Neural progenitor cell (in vitro differentiated cells): Measurements from ENCODE around the gene CTNNAL1. TPM values are rescaled to one million over a fixed set of nuclear protein-coding genes. Genes with fewer than 3 reads are reported as not detected.

ENCODE experiments used
- DNase-seq: peaks from one replicate; pipeline ENCODE4 v3.0.0-alpha.2; 2016; ENCODE audit warnings: low spot score
- H2AFZ ChIP-seq: fragments of 200-600 bp; sonication (generic); replicated peaks from 2 replicates; pipeline ENCODE4 v1.6.1; 2016; ENCODE audit warnings: antibody characterized with exemption
- H3F3A ChIP-seq: fragments of 200-600 bp; sonication (generic); 2 replicates; pipeline ENCODE4 v1.6.1; 2016; ENCODE audit warnings: antibody characterized with exemption, low read depth
- H3K27ac ChIP-seq: fragments of 200-600 bp; sonication (generic); 2 replicates; pipeline ENCODE4 v1.5.1; 2016; ENCODE audit warnings: mild to moderate bottlenecking
- H3K27me3 ChIP-seq: fragments of 200-600 bp; sonication (generic); 2 replicates; pipeline ENCODE4 v1.6.1; 2016; ENCODE audit warnings: mild to moderate bottlenecking, moderate library complexity
- H3K36me3 ChIP-seq: fragments of 200-600 bp; sonication (generic); 2 replicates; pipeline ENCODE4 v1.5.1; 2016
- H3K4me1 ChIP-seq: fragments of 200-600 bp; sonication (generic); 2 replicates; pipeline ENCODE4 v1.6.1; 2016; ENCODE audit warnings: mixed run types
- H3K4me2 ChIP-seq: fragments of 200-600 bp; sonication (generic); 2 replicates; pipeline ENCODE4 v1.6.1; 2016
- H3K4me3 ChIP-seq: fragments of 200-600 bp; sonication (generic); 2 replicates; pipeline ENCODE4 v1.5.1; 2016
- H3K79me2 ChIP-seq: fragments of 200-600 bp; sonication (generic); 2 replicates; pipeline ENCODE4 v1.6.1; 2016; ENCODE audit warnings: low read depth
- H3K9ac ChIP-seq: fragments of 200-600 bp; sonication (generic); 2 replicates; pipeline ENCODE4 v1.6.1; 2016
- H3K9me3 ChIP-seq: fragments of 200-600 bp; sonication (generic); 2 replicates; pipeline ENCODE4 v1.5.1; 2016; ENCODE audit warnings: low read depth
- H4K20me1 ChIP-seq: fragments of 200-600 bp; sonication (generic); 2 replicates; pipeline ENCODE4 v1.6.1; 2016; ENCODE audit warnings: low read depth
- H3K27ac Mint-ChIP-seq: 3 replicates; pipeline ENCODE4 v1.8.0; 2021; ENCODE audit warnings: mixed read lengths
- H3K27me3 Mint-ChIP-seq: 2 replicates; pipeline ENCODE4 v1.8.0; 2022; ENCODE audit warnings: low read depth, mild to moderate bottlenecking, inconsistent platforms, moderate library complexity, mixed read lengths; ENCODE audit not compliant: insufficient read depth
- H3K36me3 Mint-ChIP-seq: 3 replicates; pipeline ENCODE4 v1.8.0; 2021; ENCODE audit warnings: mixed read lengths
- H3K4me1 Mint-ChIP-seq: 3 replicates; pipeline ENCODE4 v1.8.0; 2021; ENCODE audit warnings: mixed read lengths
- H3K4me3 Mint-ChIP-seq: 3 replicates; pipeline ENCODE4 v1.8.0; 2021; ENCODE audit warnings: mild to moderate bottlenecking, moderate library complexity, mixed read lengths
- H3K9me3 Mint-ChIP-seq: 3 replicates; pipeline ENCODE4 v1.8.0; 2020; ENCODE audit warnings: mixed read lengths
- CTCF ChIP-seq: fragments of 200-600 bp; sonication (generic); IDR thresholded peaks from 2 replicates; pipeline ENCODE4 v1.5.1; 2017; ENCODE audit warnings: antibody characterized with exemption, mild to moderate bottlenecking
- EZH2 ChIP-seq: fragments of 200-600 bp; sonication (generic); IDR thresholded peaks from 2 replicates; pipeline ENCODE4 v1.6.1; 2017; ENCODE audit warnings: antibody characterized with exemption, mild to moderate bottlenecking, moderate library complexity
- EZH2phosphoT487 ChIP-seq: fragments of 200-600 bp; sonication (generic); IDR thresholded peaks from 2 replicates; pipeline ENCODE4 v1.6.1; 2017; ENCODE audit warnings: antibody characterized with exemption
- total RNA-seq: library from RNA; depleted of rRNA; stranded (reverse); fragments of >200 nt; gene quantifications from 2 replicates; pipeline ENCODE4 v1.2.3, GENCODE V29; 2015; ENCODE audit warnings: low replicate concordance

Gene CTNNAL1
- total RNA-seq, 1 donor from 2014 or later: 156 TPM

GRCh38 chr9:108937561-108938305, 75.6 kb downstream of the CTNNAL1 start:
- H3K4me1 ChIP-seq: peaks cover 9% of the 10 kb centered on the region
- no peak overlapping the region for H3K27ac ChIP-seq
- peaks cover 19% of the 10 kb centered on the region for H3K4me1 Mint-ChIP-seq
- no peaks in the 10 kb centered on the region for H3K27me3 Mint-ChIP-seq
- H3K36me3 ChIP-seq: no peaks in the 10 kb centered on the region
- H3K9ac ChIP-seq: no peak overlapping the region
- TF ChIP-seq EZH2phosphoT487 (no peak), CTCF (no peak), EZH2 (no peak)
- H3K9me3 Mint-ChIP-seq: no peaks in the 10 kb centered on the region
- no peak for DNase-seq
- H3K4me3 Mint-ChIP-seq: no peak overlapping the region
- no peak overlapping the region for H3K4me3 ChIP-seq
- H3K27me3 ChIP-seq: no peaks in the 10 kb centered on the region
- H4K20me1 ChIP-seq: no peaks in the 10 kb centered on the region
- peaks cover 15% of the 10 kb centered on the region for H3K79me2 ChIP-seq
- no peak overlapping the region for H2AFZ ChIP-seq
- peaks cover 21% of the 10 kb centered on the region for H3F3A ChIP-seq
- H3K9me3 ChIP-seq: no peaks in the 10 kb centered on the region
- H3K27ac Mint-ChIP-seq: no peak overlapping the region
- no peak overlapping the region for H3K4me2 ChIP-seq
- peaks cover 3% of the 10 kb centered on the region for H3K36me3 Mint-ChIP-seq

GRCh38 chr9:108934323-108934893, 78.9 kb downstream of the CTNNAL1 start, which contains the start of gene ABITRAM:
Gene ABITRAM (plus strand): TSS chr9:108934400. CDS start chr9:108934487, 87 bp downstream.
- no peaks in the 10 kb centered on the region for H3K36me3 ChIP-seq
- H3K4me3 Mint-ChIP-seq: peak within 1 kb of the TSS; percentile 98
- peak; percentile 96 for DNase-seq
- peak within 1 kb of the TSS; percentile 97 for H3K27ac Mint-ChIP-seq
- H3F3A ChIP-seq: peaks cover 21% of the 10 kb centered on the region
- peaks cover 15% of the 10 kb centered on the region for H3K4me1 ChIP-seq
- no peak for TF ChIP-seq CTCF
- TF ChIP-seq EZH2phosphoT487: no peak
- no peak for TF ChIP-seq EZH2
- H3K27me3 Mint-ChIP-seq: no peaks in the 10 kb centered on the region
- peak within 1 kb of the TSS; percentile 95 for H3K27ac ChIP-seq
- no peaks in the 10 kb centered on the region for H3K9me3 Mint-ChIP-seq
- H2AFZ ChIP-seq: peak within 1 kb of the TSS; percentile 99
- H3K4me1 Mint-ChIP-seq: peaks cover 22% of the 10 kb centered on the region
- H3K4me2 ChIP-seq: peak within 1 kb of the TSS; percentile 88
- H4K20me1 ChIP-seq: no peaks in the 10 kb centered on the region
- H3K36me3 Mint-ChIP-seq: peaks cover 3% of the 10 kb centered on the region
- H3K4me3 ChIP-seq: peak within 1 kb of the TSS; percentile 97
- H3K27me3 ChIP-seq: no peaks in the 10 kb centered on the region
- peaks cover 42% of the 10 kb centered on the region for H3K79me2 ChIP-seq
- H3K9me3 ChIP-seq: no peaks in the 10 kb centered on the region
- peak within 1 kb of the TSS; percentile 88 for H3K9ac ChIP-seq

- TF ChIP-seq CTCF: peak; percentile 40
- no peak for TF ChIP-seq EZH2
- peak within 1 kb of the TSS; percentile 88 for H3K4me2 ChIP-seq
- H3K9me3 Mint-ChIP-seq: no peaks in the 10 kb centered on the region
- no peaks in the 10 kb centered on the region for H3K9me3 ChIP-seq
- no peaks in the 10 kb centered on the region for H3K27me3 ChIP-seq
- H3K4me3 ChIP-seq: peak within 1 kb of the TSS; percentile 97
- H3K79me2 ChIP-seq: peaks cover 42% of the 10 kb centered on the region
- H3K36me3 ChIP-seq: no peaks in the 10 kb centered on the region
- H3K4me1 ChIP-seq: peaks cover 15% of the 10 kb centered on the region
- peaks cover 19% of the 10 kb centered on the region for H3F3A ChIP-seq
- peak within 1 kb of the TSS; percentile 88 for H3K9ac ChIP-seq
- H3K36me3 Mint-ChIP-seq: peaks cover 3% of the 10 kb centered on the region
- H3K27ac ChIP-seq: peak within 1 kb of the TSS; percentile 95
- peak; percentile 98 for DNase-seq
- H4K20me1 ChIP-seq: no peaks in the 10 kb centered on the region
- H2AFZ ChIP-seq: peak within 1 kb of the TSS; percentile 99
- H3K4me1 Mint-ChIP-seq: peaks cover 22% of the 10 kb centered on the region
- no peaks in the 10 kb centered on the region for H3K27me3 Mint-ChIP-seq
- peak within 1 kb of the TSS; percentile 98 for H3K4me3 Mint-ChIP-seq
- H3K27ac Mint-ChIP-seq: peak within 1 kb of the TSS; percentile 97
Observed at GRCh38 chr9:108933718-108934322, 79.5 kb downstream of the CTNNAL1 start, which contains the start of gene ELP1. Gene ELP1 (minus strand): TSS chr9:108934124. CDS start chr9:108931146, 2,978 bp downstream.
